ENCODE data around the gene CCDC68.

DNA sequence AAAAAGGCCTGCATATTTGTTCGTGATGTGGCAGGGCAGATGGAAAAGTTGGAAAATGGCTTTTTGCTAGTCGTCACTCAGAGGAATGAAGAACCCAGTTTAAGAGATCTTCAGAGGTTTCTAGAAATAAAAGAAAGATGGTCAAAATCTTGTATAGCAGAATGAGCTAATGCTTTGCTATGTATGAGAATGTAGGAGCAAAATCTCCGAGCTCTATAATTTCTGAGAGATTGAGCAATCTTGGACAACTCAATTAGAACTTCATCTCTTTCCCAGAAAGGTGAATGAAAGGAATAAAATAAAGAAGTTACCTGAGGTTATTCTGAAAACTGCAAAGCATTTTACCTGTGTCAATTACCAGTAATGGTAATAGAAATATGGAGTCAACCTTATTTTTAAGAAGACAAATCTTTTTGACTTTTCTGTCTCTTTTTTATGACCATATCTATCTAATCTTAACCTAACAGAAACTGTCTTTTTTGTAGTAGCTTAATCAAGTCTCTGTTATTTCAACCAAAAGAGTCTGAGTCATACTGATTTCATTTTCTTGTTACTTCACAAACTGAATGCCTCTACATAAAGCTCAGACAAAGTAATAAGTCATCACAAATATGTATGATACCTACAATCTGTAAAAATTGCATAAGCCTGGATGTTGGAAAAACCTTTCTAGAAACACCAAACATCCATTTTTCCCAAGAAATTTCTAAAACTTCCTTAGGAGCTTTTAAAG lies 32.5 kb downstream of the CCDC68 start:
- TF ChIP-seq, protein P1, sequence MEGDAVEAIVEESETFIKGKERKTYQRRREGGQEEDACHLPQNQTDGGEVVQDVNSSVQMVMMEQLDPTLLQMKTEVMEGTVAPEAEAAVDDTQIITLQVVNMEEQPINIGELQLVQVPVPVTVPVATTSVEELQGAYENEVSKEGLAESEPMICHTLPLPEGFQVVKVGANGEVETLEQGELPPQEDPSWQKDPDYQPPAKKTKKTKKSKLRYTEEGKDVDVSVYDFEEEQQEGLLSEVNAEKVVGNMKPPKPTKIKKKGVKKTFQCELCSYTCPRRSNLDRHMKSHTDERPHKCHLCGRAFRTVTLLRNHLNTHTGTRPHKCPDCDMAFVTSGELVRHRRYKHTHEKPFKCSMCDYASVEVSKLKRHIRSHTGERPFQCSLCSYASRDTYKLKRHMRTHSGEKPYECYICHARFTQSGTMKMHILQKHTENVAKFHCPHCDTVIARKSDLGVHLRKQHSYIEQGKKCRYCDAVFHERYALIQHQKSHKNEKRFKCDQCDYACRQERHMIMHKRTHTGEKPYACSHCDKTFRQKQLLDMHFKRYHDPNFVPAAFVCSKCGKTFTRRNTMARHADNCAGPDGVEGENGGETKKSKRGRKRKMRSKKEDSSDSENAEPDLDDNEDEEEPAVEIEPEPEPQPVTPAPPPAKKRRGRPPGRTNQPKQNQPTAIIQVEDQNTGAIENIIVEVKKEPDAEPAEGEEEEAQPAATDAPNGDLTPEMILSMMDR (IDR thresholded peaks at IDR 0.05) = no peak
- TF ChIP-seq POLR2A (IDR thresholded peaks at IDR 0.05) = no peak

All from lower leg skin (tissue), 3 donors.